ENCODE measurements around the gene KCTD17.

KCTD17 gene

DNA sequence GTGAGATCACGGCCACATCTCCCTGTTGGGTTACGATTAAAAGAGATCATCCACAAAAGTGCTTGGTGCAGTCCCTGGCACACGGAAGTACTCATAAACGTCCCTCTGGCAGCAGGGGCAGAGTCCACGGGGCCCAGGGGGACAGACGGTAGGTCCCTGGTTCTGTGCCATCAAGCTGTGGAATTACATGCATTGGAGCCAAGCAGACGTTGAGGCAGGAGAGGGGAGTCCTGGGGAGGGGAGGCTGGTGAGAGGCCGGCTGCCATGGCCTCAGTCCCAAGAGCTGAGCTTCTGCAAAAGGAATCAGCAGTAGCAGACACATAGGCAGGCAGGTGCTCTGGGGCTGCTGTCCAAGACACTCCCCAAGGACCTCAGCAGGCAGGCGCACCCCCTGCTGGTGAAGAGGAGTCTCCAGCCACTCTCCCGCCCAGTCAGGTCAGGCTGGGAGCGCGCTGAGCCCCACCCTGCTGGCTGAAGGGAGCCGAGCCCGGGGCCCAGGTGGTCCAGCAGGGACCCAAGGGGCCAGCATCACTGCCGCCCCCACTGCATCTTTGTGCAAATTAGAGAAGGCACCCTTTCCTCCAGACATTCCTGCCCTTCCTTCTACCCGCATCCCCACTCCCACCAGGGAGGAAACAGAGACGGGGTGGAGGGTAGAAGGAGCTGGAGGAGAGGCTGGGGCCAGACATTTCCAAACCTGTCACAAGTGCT lies 7.6 kb upstream of the KCTD17 start:
- peak; percentile 76 for DNase-seq (ENCODE audit: low spot score)

DNA sequence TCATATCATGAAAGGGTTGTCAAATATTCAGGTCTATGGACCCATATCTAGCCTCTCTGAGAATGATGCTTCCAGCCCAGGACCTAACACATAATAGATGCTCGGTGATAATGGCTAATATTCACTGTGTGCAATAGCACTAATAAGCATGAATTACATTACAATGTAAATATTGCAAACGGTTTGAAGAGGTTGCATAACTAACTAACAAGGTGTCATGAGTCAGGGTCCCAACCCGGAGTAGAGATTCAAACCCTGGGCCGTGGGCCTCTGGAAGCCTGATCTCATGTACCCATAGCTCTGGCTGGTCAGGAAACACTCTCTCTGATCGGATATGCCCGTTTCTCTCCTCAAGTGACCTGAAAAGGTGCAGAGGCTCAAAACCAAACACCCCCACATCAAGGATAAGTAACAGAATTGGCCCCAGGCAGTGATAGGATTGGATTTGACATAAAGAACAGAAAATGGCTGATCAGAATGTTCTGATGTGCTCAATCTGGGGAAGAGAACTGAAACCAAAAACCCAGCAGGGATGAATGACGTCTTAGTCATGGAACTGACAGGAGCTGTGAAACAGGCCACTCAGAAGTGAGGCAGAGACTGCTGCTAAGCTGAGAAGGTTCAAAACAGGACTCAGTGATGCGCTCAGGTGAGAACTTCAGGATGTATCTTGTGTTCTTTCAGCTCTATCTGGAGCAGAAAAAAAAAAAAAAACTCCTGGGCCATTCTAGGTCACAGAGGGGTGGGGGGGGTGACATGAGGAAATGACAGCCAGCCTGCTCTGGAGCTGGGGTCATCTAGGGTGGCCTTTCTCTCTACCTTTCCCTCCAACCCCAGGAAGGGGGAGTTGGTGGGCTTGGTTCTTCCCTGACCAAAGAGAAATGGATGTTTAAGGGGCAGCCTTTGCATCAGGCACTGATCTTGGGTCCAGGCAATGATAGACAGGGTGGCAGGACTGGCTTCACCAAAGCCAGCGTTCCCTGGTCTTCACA lies 6.6 kb upstream of the KCTD17 start:
- no peak for DNase-seq (ENCODE audit: low spot score)

DNA sequence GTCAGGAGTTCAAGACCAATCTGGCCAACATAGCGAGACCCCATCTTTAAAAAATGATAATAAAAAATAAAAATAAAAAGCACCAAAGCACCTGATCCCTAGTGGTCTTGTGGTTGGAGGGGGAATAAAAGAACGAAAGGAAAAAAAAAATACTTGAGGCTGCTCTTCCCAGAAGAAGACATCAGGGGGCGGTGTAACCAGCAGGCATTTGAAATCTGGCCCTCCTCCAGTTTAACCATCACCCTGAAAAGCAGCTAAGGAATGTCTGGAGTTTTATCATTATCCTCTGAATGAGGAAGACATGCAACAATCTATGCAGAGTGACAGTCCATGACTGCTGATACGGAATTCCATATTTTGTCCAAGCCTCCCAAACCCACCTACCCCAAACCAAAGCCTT lies 5.6 kb upstream of the KCTD17 start:
- DNase-seq (ENCODE audit: low spot score) = peak; percentile 88

DNA sequence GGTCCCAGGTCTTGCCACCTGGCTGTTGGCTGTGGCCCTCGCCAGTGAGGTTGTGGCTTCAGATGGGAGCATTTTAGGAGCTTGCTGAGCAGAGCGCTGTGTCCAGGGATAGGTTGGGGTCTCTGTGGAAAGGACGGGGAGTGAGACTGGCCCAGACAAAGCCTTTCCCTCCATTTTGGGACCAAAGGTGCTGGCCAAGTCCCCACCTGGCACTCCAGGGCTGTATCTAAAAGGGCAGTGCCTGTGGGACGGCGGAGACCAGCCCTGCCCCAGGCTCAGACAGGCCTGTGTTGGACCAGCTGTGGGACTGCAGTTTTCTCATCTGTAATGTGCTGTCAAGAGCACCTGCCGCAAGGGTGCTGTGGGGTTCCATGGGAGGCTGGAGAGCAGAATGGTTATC lies 5.0 kb upstream of the KCTD17 start:
- DNase-seq (ENCODE audit: low spot score) = no peak

DNA sequence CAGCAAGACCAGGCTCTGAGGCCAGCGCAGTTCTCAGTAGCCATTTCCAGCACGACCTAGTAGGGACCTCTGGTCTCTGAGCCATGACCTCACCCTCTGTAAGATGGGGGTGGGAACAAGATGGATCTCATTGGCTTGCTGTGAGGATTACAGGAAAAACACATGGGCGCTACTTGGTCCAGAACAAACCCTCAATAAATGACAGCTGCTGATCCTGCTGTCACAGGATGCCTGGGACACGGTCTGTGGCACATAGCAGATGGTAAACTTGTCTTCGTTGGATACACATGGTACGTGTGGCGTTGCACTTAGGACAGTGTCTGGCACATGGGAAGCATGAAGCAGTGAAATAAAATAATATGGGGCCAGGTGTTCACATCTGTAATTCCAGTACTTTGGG lies 4.5 kb upstream of the KCTD17 start:
- DNase-seq (ENCODE audit: low spot score) = no peak

DNA sequence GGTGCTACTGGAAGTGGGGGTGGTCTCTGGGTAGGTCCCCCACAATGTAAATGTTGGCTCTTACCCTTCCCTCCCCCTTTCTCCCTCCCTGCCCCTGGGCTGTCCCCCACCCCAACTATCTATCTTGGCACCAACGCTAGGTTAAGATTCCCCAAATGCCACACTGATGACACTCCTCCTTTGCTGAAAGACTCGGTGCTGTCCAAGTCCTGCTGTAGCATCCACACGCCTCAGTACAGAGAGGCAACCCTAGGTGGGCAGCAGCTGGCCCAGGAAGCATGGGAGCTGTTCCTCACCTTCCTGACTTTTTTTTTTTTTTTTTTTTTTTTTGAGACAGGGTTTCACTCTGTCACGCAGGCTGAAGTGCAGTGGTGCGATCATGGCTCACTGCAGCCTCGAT lies 3.4 kb upstream of the KCTD17 start:
- peak; percentile 55 for DNase-seq (ENCODE audit: low spot score)

DNA sequence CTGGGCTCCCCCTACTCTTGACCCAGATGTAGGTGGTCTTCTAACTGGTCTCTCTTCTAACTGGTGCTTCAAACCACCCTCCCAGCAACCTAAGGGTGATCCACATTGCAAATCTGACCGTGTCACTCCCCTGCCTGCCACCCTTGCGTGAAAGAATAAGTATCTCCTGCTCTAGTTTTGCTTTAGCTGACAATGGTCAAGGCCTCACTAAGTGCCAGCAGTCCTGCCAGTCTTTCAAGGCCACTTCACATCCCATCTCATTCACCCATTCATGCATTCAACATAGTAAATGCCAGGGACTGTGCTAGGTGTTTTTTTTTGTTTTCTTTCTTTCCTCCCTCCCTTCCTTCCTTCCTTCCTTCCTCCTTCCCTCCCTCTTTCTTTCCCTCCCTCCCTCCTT lies 2.3 kb upstream of the KCTD17 start:
- DNase-seq (ENCODE audit: low spot score) = no peak

DNA sequence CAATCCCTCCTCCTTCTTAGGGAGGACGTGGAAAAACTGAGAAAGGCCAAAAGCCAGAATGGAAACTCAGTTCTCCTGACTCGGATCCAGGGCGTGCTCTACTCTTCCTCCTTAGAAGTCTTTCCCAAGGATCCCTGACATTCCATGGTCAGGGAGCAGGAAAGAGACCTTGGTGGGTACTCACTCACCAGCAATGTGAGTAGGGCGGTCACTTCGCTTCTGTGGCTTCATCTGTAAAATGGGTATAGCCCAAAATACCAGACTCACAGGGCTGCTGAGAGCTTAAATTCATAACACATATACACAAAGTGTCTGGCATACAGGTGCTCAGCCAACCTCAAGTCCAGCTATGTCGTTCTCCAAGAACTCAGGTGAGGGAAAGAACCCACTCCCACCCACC lies 629 bp upstream of the KCTD17 start:
- no peak for DNase-seq (ENCODE audit: low spot score)

DNA sequence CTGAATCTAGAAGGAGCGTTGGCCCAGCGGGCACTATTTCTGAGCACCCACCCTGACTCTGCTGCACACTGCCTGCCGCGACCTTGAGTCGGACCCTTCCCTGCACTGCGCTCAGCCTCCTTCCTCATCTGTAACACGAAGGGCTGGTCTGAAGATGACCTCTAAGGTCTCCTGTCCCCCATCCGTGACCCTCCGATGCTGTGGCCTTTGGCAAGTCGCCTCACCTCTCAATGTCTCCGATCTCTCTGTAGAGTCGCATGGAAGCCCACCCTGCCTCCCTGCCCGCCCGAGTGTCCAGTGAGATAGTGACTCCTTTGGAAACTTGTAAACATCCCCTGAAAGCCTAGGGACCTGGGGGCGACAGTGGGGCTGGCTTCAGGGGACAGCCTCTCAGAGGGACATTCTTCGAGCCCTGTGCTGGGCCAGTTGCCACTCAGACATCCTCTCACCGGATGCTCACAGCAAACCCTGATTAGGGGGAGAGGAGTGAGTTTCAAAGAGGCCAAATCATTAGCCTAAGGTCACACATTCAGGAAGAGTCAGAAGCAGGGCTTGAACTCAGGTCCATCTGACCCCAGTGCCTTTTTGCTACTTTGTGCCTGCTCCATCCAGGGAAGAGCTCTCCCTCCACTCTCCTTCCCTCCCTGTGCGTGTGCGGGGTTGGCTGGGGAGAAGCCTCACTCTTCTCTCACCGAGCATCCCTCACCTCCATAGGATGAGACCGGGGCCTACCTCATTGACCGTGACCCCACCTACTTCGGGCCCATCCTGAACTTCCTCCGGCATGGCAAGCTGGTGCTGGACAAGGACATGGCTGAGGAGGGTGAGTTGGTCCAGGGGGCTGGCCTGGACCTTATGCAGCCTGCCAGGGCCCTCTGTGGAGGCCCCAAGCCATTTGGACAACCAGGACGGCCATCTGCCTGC lies 1.1 kb downstream of the KCTD17 start:
- no peak for DNase-seq (ENCODE audit: low spot score)

DNA sequence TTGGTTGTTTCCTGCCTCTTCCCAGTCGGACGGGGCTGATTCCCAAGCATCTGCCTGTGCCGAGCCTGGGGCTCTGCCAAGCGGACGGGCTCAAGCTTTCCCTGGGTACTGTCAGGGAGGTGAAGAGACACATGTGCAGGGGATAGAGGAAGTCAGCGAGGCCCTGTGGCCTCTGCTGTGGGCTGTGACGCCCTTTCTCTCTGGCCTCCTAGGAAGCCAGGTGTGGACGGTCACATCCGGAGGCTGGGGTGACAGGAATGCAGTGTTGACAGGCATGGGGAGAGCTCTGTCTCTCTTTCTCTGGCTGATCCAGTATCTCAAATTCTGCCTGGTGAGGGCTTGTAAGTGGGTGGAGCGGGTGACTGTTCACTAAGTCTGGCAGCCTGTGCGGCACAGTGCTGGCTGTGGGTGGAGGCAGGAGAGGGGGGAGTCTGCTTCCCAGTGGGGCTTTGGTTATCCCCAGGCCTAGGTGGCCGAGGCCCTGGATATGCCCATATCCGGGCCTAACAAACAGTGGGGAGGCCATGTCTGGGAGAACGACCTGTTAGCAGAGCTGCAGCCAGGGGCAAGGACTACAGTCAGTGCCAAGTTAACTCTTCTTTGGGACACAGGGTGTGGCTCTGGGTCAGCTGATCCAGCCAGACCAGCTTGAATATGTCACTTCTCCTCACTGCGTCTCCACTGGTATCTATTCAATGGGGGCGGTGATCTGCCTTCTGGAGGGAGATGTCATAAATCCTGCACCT lies 1.9 kb downstream of the KCTD17 start:
- DNase-seq (ENCODE audit: low spot score) = peak; percentile 50

DNA sequence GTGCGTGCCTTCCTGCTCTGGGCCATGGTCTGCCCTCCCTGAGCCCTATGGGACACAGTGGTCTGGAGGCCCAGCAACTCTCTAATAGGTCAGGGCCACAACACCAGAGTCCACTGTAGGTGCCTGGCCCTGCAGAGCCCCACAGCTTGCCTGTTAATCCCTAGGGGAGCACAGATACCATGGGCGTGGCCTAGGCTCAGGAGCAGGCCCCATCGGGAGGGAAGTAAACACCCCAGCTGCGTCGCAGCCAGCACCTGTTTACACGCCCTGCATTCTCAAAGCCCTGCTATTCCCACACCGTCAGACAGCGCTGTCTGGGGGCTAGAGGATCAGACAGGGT lies 2.5 kb downstream of the KCTD17 start:
- no peak for DNase-seq (ENCODE audit: low spot score)

DNA sequence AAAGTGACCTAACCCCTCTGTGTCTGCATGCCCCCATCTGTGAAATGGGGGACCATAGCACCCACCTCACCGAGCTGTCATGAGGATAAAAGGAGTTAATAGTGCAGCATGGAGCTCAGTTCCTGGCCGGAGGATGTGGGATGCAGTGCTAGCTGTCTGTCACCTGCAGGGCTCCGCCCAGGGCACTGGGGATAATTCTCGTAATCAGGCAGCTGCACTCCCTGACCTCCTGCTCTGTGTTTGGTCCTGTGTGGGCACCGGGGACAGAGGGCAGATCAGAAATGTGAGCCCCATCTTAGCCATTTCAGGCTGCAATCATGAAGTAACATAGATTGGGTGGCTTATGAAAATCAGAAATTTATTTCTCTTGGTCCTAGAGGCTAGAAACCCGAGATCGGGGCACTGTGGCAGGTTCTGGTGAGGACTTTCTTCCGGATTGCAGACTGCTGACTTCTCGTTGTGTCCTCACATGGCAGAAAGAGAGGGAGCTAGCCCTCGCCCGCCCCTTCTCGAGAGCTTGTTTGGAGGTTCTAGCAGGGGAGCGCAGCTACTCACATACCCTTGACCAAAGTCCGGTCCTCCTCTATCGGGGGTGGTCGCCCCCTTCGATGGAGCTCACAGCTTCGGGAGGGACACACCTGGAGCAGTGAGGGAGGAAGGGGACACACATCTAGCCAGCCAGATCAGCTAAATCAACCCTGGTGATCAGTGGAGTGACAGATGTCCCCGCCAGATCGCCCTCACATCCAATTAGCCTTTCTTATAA lies 3.2 kb downstream of the KCTD17 start:
- DNase-seq (ENCODE audit: low spot score) = no peak

DNA sequence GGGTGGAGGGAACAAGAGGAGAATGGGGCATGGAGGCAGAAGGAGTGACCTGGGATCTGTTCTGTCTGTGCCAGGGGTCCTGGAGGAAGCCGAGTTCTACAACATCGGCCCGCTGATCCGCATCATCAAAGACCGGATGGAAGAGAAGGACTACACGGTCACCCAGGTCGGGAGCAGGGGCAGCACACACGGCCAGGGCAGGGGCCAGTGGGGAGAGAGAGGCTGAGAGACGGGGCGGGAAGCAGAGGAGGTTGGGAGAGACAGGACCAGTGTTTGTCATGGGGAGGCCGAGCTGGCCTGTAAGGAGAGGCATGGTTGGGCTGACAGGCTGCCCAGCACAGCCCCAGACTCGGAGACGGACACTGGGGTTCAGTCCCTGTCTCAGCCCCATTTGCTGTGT lies 4.7 kb downstream of the KCTD17 start:
- no peak for DNase-seq (ENCODE audit: low spot score)

DNA sequence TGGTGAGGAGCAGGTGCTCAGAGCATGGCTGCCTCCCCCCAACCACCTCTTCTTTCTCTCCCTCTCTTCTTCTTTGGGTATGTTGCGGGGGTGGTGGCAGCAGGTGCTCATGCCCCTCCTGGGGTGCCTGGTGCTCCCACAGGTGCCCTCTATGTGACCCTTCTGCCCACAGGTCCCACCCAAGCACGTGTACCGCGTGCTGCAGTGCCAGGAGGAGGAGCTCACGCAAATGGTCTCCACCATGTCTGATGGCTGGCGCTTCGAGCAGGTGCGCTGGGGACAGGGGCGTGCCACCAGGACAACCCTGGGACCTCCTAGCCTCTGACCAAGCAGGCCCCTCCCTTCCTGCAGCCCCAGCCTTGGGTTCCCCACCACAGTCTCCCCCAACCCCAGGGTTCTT lies 5.7 kb downstream of the KCTD17 start:
- no peak for DNase-seq (ENCODE audit: low spot score)

DNA sequence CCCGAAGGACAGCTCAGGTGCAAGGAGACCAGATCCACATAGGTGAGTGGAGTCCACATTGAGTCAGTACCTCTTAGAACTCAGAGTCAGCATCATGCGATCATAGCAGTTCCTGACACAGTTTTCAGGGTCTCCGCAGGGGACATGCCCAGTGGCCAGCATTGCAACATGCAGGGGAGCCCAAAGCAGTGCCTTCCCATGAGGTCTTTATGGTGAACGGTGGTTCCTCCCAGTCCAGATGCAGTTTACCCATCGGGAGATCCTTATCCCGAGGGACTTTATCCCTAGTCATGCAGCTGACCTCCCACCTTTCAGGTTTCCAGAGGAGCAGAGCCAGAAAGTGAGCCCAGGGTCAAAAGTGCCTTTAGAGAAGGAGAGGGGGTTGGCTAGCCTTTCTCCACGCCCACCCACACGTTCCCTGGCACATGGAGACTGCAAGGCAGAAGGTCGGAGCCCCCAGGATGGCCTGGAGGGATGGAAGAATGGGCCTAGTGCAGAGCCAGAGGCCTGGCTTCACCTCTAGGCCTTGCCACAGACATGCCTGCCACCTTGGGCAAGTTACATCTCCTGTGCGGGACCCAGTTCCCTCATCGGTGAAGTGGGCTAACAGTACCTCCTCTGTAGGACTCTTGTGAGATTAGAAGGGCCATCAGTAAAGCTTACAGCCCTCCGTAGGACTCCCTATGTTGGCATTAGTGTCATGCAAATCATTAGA lies 6.4 kb downstream of the KCTD17 start:
- no peak for DNase-seq (ENCODE audit: low spot score)

DNA sequence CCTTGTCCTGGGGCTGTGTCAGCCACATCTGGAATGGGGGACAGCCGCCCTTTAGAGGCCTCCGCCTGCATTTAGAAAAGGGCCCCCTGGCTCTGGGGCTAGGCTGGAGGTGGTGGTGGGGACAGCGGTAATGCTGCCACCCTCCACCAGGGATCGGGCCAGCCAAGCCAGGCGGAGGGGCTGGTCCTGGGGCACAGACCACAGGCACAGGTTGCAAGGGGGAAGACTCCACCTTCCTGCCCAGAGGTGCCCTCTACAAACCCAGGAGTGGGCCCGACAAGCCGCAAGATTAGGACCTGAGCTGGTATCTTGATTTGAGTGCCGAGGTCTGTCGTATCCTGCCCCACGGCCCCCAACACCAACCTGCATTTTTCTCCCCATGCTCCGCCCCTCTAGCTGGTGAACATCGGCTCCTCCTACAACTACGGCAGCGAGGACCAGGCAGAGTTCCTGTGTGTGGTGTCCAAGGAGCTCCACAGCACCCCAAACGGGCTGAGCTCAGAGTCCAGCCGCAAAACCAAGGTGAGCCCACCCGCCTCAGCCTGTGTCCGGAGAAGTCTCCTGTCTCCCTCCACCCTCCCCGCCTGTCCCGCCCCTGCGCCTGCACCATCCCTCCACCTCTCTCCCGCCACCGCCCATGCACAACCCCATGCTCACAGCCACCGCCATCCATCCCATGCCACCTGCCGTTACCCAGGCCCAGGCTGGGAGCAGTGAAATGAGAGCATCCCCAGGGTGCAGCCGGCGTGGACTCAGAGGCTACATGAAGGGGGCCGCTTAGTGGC lies 7.6 kb downstream of the KCTD17 start:
- no peak for DNase-seq (ENCODE audit: low spot score)

DNA sequence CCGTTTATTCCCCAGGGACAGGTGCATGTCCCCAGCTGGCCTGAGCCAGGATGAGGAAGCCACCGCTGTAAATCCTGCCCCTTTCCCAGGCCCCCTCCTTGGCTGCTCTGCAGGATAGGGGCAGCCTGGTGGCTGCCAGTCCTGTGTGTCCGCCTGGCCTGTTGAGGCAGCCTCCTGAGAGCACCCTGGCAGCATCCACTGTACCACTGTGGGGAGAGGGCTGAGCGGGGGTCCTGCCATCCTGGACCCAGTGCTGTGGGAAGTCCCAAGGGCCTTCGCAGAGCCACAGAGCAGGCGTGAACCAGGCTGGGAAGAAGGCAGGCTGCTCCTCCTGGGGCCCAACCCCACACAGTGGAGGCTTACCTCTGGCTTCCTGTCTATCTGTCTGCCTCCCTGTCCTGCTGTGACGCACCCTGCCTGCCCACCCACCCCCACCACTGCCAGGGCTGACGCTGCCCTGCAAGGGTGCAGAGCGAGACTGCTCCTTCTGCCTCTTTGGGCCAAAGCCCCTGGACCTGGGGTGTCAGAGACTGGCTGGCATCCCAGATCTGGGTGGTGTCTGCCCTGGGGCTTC lies 8.4 kb downstream of the KCTD17 start:
- no peak for DNase-seq (ENCODE audit: low spot score)

DNA sequence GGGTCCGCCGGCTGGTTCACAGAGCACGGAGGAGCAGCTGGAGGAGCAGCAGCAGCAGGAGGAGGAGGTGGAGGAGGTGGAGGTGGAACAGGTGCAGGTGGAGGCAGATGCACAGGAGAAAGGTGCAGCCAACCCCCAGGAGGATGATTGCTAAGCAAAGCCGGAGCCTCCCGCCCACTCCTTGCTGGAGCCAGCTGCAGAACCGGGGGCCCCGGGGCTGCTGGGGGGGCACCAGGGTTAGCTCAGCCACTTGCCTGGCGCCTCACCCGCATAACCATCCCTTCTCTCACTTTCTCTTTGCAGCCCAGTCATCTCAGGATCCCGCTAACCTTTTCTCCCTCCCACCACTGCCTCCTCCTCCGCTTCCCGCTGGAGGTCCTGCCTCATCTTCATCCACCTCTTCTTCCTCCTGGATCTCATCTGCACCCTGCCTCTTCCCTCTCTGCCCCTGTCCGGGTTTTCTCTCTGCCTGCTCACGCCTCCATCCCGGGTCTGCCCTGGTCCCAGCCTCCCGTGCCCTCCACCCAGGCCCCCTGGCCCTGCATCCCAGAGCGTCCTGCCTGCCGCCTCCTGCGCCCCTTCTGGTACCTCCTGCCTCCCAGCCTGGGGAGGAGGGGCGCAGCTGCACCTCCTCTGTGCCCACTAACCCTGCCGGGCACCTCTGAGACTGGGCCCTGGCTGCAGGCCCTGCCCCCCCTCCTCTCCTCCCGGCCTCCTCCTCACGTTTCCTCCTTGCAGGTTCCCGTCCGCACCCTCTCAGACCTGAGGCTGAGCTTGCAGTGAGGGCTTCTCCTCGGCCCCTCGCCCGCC lies 9.5 kb downstream of the KCTD17 start:
- DNase-seq (ENCODE audit: low spot score) = no peak
